ENCODE results near the gene CARD9.

CARD9 gene

DNA sequence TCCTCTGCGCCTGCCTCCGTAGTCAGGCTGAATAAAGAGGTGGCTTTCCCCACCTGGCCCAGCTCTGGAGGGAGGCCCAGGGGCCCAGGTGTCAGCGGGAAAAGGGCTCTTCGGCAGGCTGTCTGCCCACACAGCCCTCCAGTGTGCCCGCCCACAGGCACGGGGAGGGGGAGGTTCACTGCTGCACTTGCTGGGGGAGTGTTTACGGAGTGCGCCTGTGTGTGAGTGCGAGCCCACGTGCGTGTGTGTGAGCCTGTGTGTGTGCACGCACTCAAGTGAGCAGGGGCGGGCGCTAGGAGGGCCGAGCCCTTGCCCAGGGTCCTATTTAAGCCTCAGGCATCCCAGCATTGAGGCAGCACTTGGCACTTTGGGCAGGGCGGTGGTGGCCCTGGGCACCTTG, 20.8 kb downstream of the CARD9 start:
- Histone ChIP-seq H3K9me3 (ENCODE audit: control insufficient read depth, insufficient read depth, low read depth, low read length) (no peaks in the 10 kb centered on the region), H3K4me3 (ENCODE audit: low read depth, low read length) (no peak overlapping the region), H3K4me1 (ENCODE audit: control insufficient read depth, insufficient read depth, low read length) (no peaks in the 10 kb centered on the region), H3K36me3 (ENCODE audit: control insufficient read depth in 2 of 2, insufficient read depth in 1 of 2, low read length in 2 of 2) (peaks cover 0 to 23% of the 10 kb centered on the region in 2 experiments; a peak in 1 of 3 replicates), H3K27ac (ENCODE audit: extremely low read depth, low read depth, low read length) (no peak overlapping the region)
- POLR2A ChIA-PET = interaction anchor here (1.6 kb wide), 1 partner anchor 11 kb away, joined by 7 read pairs; the partner anchor contains the start of gene DNLZ
- CTCF ChIA-PET = no interaction called here
- no peak for TF ChIP-seq GLI2 (tag by site-specific recombination; IDR thresholded peaks at IDR 0.05; ENCODE audit: borderline replicate concordance, low read depth)
- no peak for TF ChIP-seq ZSCAN30 (tag by site-specific recombination; IDR thresholded peaks at IDR 0.05)
- TF ChIP-seq, protein P1, sequence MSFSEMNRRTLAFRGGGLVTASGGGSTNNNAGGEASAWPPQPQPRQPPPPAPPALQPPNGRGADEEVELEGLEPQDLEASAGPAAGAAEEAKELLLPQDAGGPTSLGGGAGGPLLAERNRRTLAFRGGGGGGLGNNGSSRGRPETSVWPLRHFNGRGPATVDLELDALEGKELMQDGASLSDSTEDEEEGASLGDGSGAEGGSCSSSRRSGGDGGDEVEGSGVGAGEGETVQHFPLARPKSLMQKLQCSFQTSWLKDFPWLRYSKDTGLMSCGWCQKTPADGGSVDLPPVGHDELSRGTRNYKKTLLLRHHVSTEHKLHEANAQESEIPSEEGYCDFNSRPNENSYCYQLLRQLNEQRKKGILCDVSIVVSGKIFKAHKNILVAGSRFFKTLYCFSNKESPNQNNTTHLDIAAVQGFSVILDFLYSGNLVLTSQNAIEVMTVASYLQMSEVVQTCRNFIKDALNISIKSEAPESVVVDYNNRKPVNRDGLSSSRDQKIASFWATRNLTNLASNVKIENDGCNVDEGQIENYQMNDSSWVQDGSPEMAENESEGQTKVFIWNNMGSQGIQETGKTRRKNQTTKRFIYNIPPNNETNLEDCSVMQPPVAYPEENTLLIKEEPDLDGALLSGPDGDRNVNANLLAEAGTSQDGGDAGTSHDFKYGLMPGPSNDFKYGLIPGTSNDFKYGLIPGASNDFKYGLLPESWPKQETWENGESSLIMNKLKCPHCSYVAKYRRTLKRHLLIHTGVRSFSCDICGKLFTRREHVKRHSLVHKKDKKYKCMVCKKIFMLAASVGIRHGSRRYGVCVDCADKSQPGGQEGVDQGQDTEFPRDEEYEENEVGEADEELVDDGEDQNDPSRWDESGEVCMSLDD (tag by site-specific recombination; IDR thresholded peaks at IDR 0.05) = no peak
- no peak for TF ChIP-seq ZNF707 (tag by site-specific recombination; IDR thresholded peaks at IDR 0.05)
- no peak for TF ChIP-seq ZNF266 (tag by site-specific recombination; IDR thresholded peaks at IDR 0.05; ENCODE audit: low read depth)
- TF ChIP-seq KLF1 (tag by site-specific recombination; IDR thresholded peaks at IDR 0.05) = no peak
- TF ChIP-seq ZNF677 (tag by site-specific recombination; IDR thresholded peaks at IDR 0.05) = no peak
- no peak for TF ChIP-seq HOXC10 (CRISPR knock-in tag; IDR thresholded peaks at IDR 0.05)
- TF ChIP-seq EGR2 (tag by site-specific recombination; IDR thresholded peaks at IDR 0.05; ENCODE audit: low read depth) = peak; percentile 98
- peak; percentile 99 for TF ChIP-seq ZFHX2 (tag by site-specific recombination; conservative IDR thresholded peaks at IDR 0.05)
- TF ChIP-seq ZNF341 (tag by site-specific recombination; IDR thresholded peaks at IDR 0.05; ENCODE audit: low read depth) = no peak
- no peak for TF ChIP-seq ZEB2 (tag by site-specific recombination; IDR thresholded peaks at IDR 0.05)
- no peak for TF ChIP-seq SCRT1 (tag by site-specific recombination; IDR thresholded peaks at IDR 0.05; ENCODE audit: borderline replicate concordance)
- TF ChIP-seq, protein P2, sequence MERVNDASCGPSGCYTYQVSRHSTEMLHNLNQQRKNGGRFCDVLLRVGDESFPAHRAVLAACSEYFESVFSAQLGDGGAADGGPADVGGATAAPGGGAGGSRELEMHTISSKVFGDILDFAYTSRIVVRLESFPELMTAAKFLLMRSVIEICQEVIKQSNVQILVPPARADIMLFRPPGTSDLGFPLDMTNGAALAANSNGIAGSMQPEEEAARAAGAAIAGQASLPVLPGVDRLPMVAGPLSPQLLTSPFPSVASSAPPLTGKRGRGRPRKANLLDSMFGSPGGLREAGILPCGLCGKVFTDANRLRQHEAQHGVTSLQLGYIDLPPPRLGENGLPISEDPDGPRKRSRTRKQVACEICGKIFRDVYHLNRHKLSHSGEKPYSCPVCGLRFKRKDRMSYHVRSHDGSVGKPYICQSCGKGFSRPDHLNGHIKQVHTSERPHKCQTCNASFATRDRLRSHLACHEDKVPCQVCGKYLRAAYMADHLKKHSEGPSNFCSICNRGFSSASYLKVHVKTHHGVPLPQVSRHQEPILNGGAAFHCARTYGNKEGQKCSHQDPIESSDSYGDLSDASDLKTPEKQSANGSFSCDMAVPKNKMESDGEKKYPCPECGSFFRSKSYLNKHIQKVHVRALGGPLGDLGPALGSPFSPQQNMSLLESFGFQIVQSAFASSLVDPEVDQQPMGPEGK (tag by site-specific recombination; IDR thresholded peaks at IDR 0.05) = peak; percentile 41; the same call in 1 of the 2 replicates
- TF ChIP-seq ZNF473 (tag by site-specific recombination; IDR thresholded peaks at IDR 0.05) = no peak
- peak; percentile 91 for TF ChIP-seq ZBTB8A (tag by site-specific recombination; IDR thresholded peaks at IDR 0.05)
- TF ChIP-seq, protein P3, sequence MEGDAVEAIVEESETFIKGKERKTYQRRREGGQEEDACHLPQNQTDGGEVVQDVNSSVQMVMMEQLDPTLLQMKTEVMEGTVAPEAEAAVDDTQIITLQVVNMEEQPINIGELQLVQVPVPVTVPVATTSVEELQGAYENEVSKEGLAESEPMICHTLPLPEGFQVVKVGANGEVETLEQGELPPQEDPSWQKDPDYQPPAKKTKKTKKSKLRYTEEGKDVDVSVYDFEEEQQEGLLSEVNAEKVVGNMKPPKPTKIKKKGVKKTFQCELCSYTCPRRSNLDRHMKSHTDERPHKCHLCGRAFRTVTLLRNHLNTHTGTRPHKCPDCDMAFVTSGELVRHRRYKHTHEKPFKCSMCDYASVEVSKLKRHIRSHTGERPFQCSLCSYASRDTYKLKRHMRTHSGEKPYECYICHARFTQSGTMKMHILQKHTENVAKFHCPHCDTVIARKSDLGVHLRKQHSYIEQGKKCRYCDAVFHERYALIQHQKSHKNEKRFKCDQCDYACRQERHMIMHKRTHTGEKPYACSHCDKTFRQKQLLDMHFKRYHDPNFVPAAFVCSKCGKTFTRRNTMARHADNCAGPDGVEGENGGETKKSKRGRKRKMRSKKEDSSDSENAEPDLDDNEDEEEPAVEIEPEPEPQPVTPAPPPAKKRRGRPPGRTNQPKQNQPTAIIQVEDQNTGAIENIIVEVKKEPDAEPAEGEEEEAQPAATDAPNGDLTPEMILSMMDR (tag by site-specific recombination; IDR thresholded peaks at IDR 0.05) = no peak
- TF ChIP-seq, protein P4, sequence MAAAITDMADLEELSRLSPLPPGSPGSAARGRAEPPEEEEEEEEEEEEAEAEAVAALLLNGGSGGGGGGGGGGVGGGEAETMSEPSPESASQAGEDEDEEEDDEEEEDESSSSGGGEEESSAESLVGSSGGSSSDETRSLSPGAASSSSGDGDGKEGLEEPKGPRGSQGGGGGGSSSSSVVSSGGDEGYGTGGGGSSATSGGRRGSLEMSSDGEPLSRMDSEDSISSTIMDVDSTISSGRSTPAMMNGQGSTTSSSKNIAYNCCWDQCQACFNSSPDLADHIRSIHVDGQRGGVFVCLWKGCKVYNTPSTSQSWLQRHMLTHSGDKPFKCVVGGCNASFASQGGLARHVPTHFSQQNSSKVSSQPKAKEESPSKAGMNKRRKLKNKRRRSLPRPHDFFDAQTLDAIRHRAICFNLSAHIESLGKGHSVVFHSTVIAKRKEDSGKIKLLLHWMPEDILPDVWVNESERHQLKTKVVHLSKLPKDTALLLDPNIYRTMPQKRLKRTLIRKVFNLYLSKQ (tag by site-specific recombination; IDR thresholded peaks at IDR 0.05; ENCODE audit: borderline replicate concordance) = no peak
- 0 out of 2 replicates have a peak, but pooled peaks have one; percentile 45 for TF ChIP-seq ZNF600 (tag by site-specific recombination; IDR thresholded peaks at IDR 0.05)
- TF ChIP-seq ZNF624 (tag by site-specific recombination; IDR thresholded peaks at IDR 0.05) = no peak
- TF ChIP-seq OSR2 (tag by site-specific recombination; IDR thresholded peaks at IDR 0.05) = no peak
- no peak for TF ChIP-seq ZNF16 (tag by site-specific recombination; IDR thresholded peaks at IDR 0.05; ENCODE audit: low read depth)
- TF ChIP-seq ZNF248 (tag by site-specific recombination; IDR thresholded peaks at IDR 0.05) = no peak
- no peak for TF ChIP-seq ZNF292 (tag by site-specific recombination; IDR thresholded peaks at IDR 0.05; ENCODE audit: borderline replicate concordance, low read depth)
- no peak for TF ChIP-seq ZNF2 (tag by site-specific recombination; IDR thresholded peaks at IDR 0.05)
- TF ChIP-seq ZNF660 (tag by site-specific recombination; IDR thresholded peaks at IDR 0.05) = no peak
- no peak for TF ChIP-seq ZFP37 (tag by site-specific recombination; IDR thresholded peaks at IDR 0.05)
- no peak for TF ChIP-seq KLF8 (tag by site-specific recombination; IDR thresholded peaks at IDR 0.05)
- no peak for TF ChIP-seq MZF1 (tag by site-specific recombination; IDR thresholded peaks at IDR 0.05; ENCODE audit: borderline replicate concordance)
- TF ChIP-seq ZNF140 (tag by site-specific recombination; IDR thresholded peaks at IDR 0.05) = no peak
- no peak for TF ChIP-seq SETDB1 (IDR thresholded peaks at IDR 0.05; ENCODE audit: insufficient read length, low read length)
- no peak for TF ChIP-seq ZNF521 (tag by site-specific recombination; IDR thresholded peaks at IDR 0.05)

Measured in HEK293 (cell line).